Loucy (cell line): ENCODE data around the gene NUB1.

Experiments used
- EZH2phosphoT487 ChIP-seq: fragments of 200-600 bp; IDR thresholded peaks from 2 replicates; pipeline ENCODE4 v1.6.1; 2018; ENCODE audit warnings: antibody characterized with exemption, mild to moderate bottlenecking, moderate library complexity, borderline replicate concordance
- TF ChIP-seq, protein P1 (sequence below): fragments of 200-600 bp; sonication (generic); conservative IDR thresholded peaks from 2 replicates; pipeline ENCODE4 v1.5.1; 2014; ENCODE audit warnings: mild to moderate bottlenecking, antibody characterized with exemption, low read length

DNA sequence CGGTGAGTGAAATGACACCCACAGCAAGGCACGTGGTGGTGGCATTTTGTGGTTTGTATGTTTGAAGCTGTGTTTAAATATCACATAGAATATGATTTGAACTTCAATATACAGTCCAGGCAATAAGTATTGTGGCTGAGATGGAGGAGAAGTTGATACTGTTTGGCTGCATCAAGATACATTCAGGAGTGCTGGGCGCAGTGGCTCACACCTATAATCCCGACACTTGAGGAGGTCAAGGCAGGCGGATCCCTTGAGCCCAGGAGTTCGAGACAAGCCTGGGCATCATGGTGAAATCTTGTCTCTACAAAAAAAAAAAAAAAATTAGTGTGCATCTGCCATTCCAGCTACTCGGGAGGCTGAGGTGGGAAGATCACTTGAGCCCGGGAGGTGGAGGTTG lies 35.2 kb upstream of the NUB1 start:
- TF ChIP-seq, protein P1, sequence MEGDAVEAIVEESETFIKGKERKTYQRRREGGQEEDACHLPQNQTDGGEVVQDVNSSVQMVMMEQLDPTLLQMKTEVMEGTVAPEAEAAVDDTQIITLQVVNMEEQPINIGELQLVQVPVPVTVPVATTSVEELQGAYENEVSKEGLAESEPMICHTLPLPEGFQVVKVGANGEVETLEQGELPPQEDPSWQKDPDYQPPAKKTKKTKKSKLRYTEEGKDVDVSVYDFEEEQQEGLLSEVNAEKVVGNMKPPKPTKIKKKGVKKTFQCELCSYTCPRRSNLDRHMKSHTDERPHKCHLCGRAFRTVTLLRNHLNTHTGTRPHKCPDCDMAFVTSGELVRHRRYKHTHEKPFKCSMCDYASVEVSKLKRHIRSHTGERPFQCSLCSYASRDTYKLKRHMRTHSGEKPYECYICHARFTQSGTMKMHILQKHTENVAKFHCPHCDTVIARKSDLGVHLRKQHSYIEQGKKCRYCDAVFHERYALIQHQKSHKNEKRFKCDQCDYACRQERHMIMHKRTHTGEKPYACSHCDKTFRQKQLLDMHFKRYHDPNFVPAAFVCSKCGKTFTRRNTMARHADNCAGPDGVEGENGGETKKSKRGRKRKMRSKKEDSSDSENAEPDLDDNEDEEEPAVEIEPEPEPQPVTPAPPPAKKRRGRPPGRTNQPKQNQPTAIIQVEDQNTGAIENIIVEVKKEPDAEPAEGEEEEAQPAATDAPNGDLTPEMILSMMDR, result no peak
- TF ChIP-seq EZH2phosphoT487, result no peak
